MM.1S (cell line): Measurements from ENCODE around the gene EPS8L2.
"Not testable (repeated sequence)": the region's sequence is repeated elsewhere in the genome, so short reads cannot be mapped to it uniquely, and the experiment has no call there.

Experiments
- DNase-seq: peaks from one replicate; pipeline ENCODE4 v3.0.0-alpha.2; 2015
- H2AFZ ChIP-seq: fragments of 300-600 bp; sonication (generic); 2 replicates; pipeline ENCODE4 v1.6.0; 2016; ENCODE audit warnings: antibody characterized with exemption, low read length
- H3F3A ChIP-seq: fragments of 300-600 bp; sonication (generic); 2 replicates; pipeline ENCODE4 v1.6.1; 2016; ENCODE audit warnings: mild to moderate bottlenecking, antibody characterized with exemption, low read length, moderate library complexity, mixed read lengths; ENCODE audit not compliant: insufficient read depth
- H3K27ac ChIP-seq: fragments of 300-600 bp; sonication (generic); 2 replicates; pipeline ENCODE4 v1.5.1; 2016; ENCODE audit warnings: mild to moderate bottlenecking, low read length
- H3K27me3 ChIP-seq: fragments of 300-600 bp; sonication (generic); replicated peaks from 2 replicates; pipeline ENCODE4 v1.6.0; 2016; ENCODE audit warnings: low read length; ENCODE audit not compliant: insufficient read depth
- H3K36me3 ChIP-seq: fragments of 300-600 bp; sonication (generic); replicated peaks from 2 replicates; pipeline ENCODE4 v1.6.1; 2016; ENCODE audit warnings: mild to moderate bottlenecking, low read length, mixed read lengths; ENCODE audit not compliant: insufficient read depth
- H3K4me1 ChIP-seq: fragments of 300-600 bp; sonication (generic); 2 replicates; pipeline ENCODE4 v1.6.1; 2016; ENCODE audit warnings: low read length, mixed read lengths
- H3K4me2 ChIP-seq: fragments of 300-600 bp; sonication (generic); 2 replicates; pipeline ENCODE4 v1.6.0; 2016; ENCODE audit warnings: low read depth, low read length
- H3K4me3 ChIP-seq: fragments of 300-600 bp; sonication (generic); 2 replicates; pipeline ENCODE4 v1.5.1; 2016; ENCODE audit warnings: low read length, mixed read lengths
- H3K79me2 ChIP-seq: fragments of 300-600 bp; sonication (generic); 2 replicates; pipeline ENCODE4 v1.6.1; 2016; ENCODE audit warnings: mixed run types, low read length, mixed read lengths
- H3K9ac ChIP-seq: fragments of 300-600 bp; sonication (generic); 2 replicates; pipeline ENCODE4 v1.6.1; 2016; ENCODE audit warnings: low read length, mixed read lengths
- H3K9me2 ChIP-seq: fragments of 300-600 bp; sonication (generic); replicated peaks from 2 replicates; pipeline ENCODE4 v1.6.1; 2016; ENCODE audit warnings: mild to moderate bottlenecking, low read length, mixed read lengths; ENCODE audit not compliant: insufficient read depth
- H3K9me3 ChIP-seq: fragments of 300-600 bp; sonication (generic); replicated peaks from 2 replicates; pipeline ENCODE4 v1.6.1; 2016; ENCODE audit warnings: mild to moderate bottlenecking, low read length, mixed read lengths; ENCODE audit not compliant: insufficient read depth
- H4K20me1 ChIP-seq: fragments of 300-600 bp; sonication (generic); 2 replicates; pipeline ENCODE4 v1.6.1; 2016; ENCODE audit warnings: mild to moderate bottlenecking, low read length, moderate library complexity, mixed read lengths; ENCODE audit not compliant: insufficient read depth
- CTCF ChIP-seq: fragments of 300-600 bp; sonication (generic); IDR thresholded peaks from 2 replicates; pipeline ENCODE4 v1.5.1; 2016; ENCODE audit warnings: antibody characterized with exemption, low read length, mixed read lengths
- EZH2 ChIP-seq: fragments of 300-600 bp; sonication (generic); optimal IDR thresholded peaks from 2 replicates; pipeline ENCODE3; 2017; ENCODE audit warnings: low read depth, mild to moderate bottlenecking, antibody characterized with exemption, low read length, mixed read lengths
- EZH2phosphoT487 ChIP-seq: fragments of 300-600 bp; sonication (generic); IDR thresholded peaks from 2 replicates; pipeline ENCODE4 v1.6.1; 2018; ENCODE audit warnings: antibody characterized with exemption, low read length

The EPS8L2 gene

GRCh38 chr11:688681-689080 is 17.4 kb upstream of the EPS8L2 start:
- H3K4me2 ChIP-seq: no peak overlapping the region
- no peak overlapping the region for H3K27ac ChIP-seq
- H3K36me3 ChIP-seq: peaks cover 3% of the 10 kb centered on the region; the same call in 1 of the 2 replicates
- H3K27me3 ChIP-seq: no peaks in the 10 kb centered on the region
- no peaks in the 10 kb centered on the region for H4K20me1 ChIP-seq
- no peaks in the 10 kb centered on the region for H3K9me3 ChIP-seq
- H2AFZ ChIP-seq: no peak overlapping the region
- no peak overlapping the region for H3K4me3 ChIP-seq
- H3K4me1 ChIP-seq: peaks cover 14% of the 10 kb centered on the region
- H3K9me2 ChIP-seq: no peaks in the 10 kb centered on the region
- TF ChIP-seq EZH2 (no peak), EZH2phosphoT487 (no peak), CTCF (no peak)
- H3F3A ChIP-seq: peaks cover 10% of the 10 kb centered on the region
- no peak overlapping the region for H3K9ac ChIP-seq
- peaks cover 43% of the 10 kb centered on the region for H3K79me2 ChIP-seq
- DNase-seq: no peak

- no peak overlapping the region for H3K4me3 ChIP-seq
- no peak overlapping the region for H3K4me2 ChIP-seq
- no peak for DNase-seq
- H3K27ac ChIP-seq: no peak overlapping the region
- no peaks in the 10 kb centered on the region for H3K36me3 ChIP-seq
- peaks cover 50% of the 10 kb centered on the region for H3K79me2 ChIP-seq
- H2AFZ ChIP-seq: no peak overlapping the region
- no peaks in the 10 kb centered on the region for H4K20me1 ChIP-seq
- H3K9me2 ChIP-seq: no peaks in the 10 kb centered on the region
- no peaks in the 10 kb centered on the region for H3K27me3 ChIP-seq
- H3K9me3 ChIP-seq: no peaks in the 10 kb centered on the region
- H3K9ac ChIP-seq: no peak overlapping the region
- H3F3A ChIP-seq: peaks cover 15% of the 10 kb centered on the region
- no peak for TF ChIP-seq EZH2
- no peak for TF ChIP-seq EZH2phosphoT487
- TF ChIP-seq CTCF: no peak
- peaks cover 20% of the 10 kb centered on the region for H3K4me1 ChIP-seq
Observed at GRCh38 chr11:689625-690024, 16.4 kb upstream of the EPS8L2 start.

- not testable (repeated sequence) for H3K36me3 ChIP-seq, H3K27me3 ChIP-seq, H4K20me1 ChIP-seq, H3K27ac ChIP-seq, H3K4me3 ChIP-seq, H3K9me3 ChIP-seq, H3K9ac ChIP-seq, H2AFZ ChIP-seq, DNase-seq, H3K4me2 ChIP-seq, H3K9me2 ChIP-seq
- H3F3A ChIP-seq: peaks cover 15% of the 10 kb centered on the region
- peaks cover 20% of the 10 kb centered on the region for H3K4me1 ChIP-seq
- H3K79me2 ChIP-seq: peaks cover 50% of the 10 kb centered on the region
Observed at GRCh38 chr11:690244-690643, 15.8 kb upstream of the EPS8L2 start.

- no peaks in the 10 kb centered on the region for H4K20me1 ChIP-seq
- no peak overlapping the region for H3K27ac ChIP-seq
- no peak overlapping the region for H3K9ac ChIP-seq
- no peaks in the 10 kb centered on the region for H3K9me3 ChIP-seq
- H3F3A ChIP-seq: peaks cover 18% of the 10 kb centered on the region
- H3K9me2 ChIP-seq: no peaks in the 10 kb centered on the region
- H3K4me2 ChIP-seq: no peak overlapping the region
- H3K4me1 ChIP-seq: peaks cover 20% of the 10 kb centered on the region
- no peak overlapping the region for H3K4me3 ChIP-seq
- H3K79me2 ChIP-seq: peaks cover 51% of the 10 kb centered on the region
- no peak for TF ChIP-seq EZH2phosphoT487
- TF ChIP-seq CTCF: no peak
- TF ChIP-seq EZH2: no peak
- no peak for DNase-seq
- H3K27me3 ChIP-seq: no peaks in the 10 kb centered on the region
- H3K36me3 ChIP-seq: no peaks in the 10 kb centered on the region
- H2AFZ ChIP-seq: no peak overlapping the region
Observed at GRCh38 chr11:690738-691633, 15.0 kb upstream of the EPS8L2 start.
